NCI-H526 (cell line): ENCODE measurements around the gene CEP63.
"Not testable (repeated sequence)": the region's sequence is repeated elsewhere in the genome, so short reads cannot be mapped to it uniquely, and the experiment has no call there.

Experiments
- DNase-seq, 2 experiments: peaks; one replicate each; lab custom pipeline; 2025; lab: John Stamatoyannopoulos, UW

The CEP63 gene

DNA sequence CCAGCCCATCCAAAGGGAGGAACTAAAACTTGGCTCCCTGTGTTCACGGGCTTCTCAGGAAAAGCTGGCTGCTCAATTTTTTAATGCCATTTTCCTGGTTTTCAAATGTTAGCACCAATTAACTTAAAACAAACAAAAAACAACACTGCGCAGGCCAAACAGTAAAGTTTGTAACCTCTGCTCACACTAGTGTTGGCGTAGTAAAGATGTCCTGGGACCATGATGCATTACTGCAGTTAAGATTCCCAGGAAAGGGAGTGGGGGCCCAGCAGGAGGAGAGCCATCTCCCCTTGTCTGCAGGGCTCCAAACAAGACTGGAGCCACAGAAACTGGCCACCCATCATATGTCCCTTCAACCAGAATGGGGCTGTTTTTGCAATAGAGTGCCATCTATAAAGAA lies 91.0 kb downstream of the CEP63 start:
- no peak for DNase-seq

DNA sequence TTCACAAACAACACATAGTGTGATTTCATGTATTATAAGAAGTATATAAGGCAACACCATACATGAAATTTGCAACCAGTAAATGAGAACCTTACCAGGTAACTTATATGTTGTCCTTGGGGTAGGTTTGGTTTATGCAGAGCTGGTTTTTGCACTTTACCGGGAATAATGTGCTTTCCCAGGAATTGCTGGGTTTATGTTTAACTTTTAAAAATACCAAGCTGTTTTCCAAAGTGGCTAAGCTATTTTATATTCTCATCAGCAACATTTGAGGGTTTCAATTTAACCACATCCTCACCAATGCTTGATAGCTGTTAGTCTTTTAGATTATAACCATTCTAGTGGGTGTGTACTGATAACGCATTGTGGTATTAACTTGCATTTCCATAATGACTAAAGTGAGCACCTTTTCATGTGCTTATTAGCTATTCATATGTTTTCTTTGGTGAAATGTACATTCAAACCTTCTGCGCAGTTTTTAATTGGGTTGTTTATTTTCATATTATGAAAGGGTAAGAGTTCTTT lies 93.3 kb downstream of the CEP63 start:
- DNase-seq, result no peak

- DNase-seq, result no peak
Measured at GRCh38 chr3:134590766-134591165, 104.9 kb downstream of the CEP63 start.

- no peak for DNase-seq
Measured at GRCh38 chr3:134592806-134593205, 106.9 kb downstream of the CEP63 start.

GRCh38 chr3:134594331-134594741 lies 108.5 kb downstream of the CEP63 start:
- DNase-seq, result no peak

DNA sequence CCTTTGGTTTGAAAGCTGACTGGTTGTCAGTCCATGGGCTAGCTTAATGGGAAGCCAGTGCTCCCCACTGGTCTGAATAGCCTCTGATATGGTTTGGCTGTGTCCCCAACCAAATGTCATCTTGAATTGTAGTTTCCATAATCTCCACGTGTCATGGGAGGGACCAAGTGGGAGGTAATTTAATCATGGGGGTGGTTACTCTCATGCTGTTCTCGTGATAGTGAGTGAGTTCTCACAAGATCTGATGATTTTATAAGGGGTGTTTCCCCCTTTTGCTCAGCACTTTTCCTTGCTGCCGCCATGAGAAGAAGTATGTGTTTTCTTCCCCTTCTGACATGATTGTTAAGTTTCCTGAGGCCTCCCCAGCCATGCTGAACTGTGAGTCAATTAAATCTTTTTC lies 109.1 kb downstream of the CEP63 start:
- DNase-seq, result not testable (repeated sequence)

DNA sequence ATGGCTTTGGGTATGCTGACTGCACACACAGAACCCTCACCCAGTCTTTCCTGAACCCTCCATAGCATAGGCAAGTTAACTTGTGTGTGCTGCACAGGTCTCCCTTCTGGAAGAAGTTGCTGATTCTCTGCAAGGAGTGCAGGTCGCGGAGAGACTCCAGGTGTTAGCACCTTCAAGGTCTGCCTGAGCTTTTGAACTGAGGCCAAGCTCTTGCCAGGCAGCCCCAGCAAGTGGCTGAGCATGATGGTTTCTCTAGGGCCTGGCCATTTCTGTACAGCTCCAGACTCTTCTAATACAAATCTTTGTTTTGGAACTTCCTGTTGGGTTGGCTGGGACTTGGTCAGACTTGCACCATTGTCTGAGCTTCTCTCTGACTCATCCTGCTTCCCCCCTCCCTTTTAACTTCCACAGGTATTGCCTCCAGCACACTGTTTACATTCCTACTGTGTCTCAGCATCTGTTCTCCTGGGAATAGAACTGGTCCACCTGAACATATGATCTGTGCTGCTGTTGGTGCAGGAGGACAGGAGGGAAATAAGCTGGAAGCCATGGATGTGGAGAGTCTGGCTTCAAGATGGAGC lies 111.6 kb downstream of the CEP63 start:
- DNase-seq, result peak; percentile 37 to 51

DNA sequence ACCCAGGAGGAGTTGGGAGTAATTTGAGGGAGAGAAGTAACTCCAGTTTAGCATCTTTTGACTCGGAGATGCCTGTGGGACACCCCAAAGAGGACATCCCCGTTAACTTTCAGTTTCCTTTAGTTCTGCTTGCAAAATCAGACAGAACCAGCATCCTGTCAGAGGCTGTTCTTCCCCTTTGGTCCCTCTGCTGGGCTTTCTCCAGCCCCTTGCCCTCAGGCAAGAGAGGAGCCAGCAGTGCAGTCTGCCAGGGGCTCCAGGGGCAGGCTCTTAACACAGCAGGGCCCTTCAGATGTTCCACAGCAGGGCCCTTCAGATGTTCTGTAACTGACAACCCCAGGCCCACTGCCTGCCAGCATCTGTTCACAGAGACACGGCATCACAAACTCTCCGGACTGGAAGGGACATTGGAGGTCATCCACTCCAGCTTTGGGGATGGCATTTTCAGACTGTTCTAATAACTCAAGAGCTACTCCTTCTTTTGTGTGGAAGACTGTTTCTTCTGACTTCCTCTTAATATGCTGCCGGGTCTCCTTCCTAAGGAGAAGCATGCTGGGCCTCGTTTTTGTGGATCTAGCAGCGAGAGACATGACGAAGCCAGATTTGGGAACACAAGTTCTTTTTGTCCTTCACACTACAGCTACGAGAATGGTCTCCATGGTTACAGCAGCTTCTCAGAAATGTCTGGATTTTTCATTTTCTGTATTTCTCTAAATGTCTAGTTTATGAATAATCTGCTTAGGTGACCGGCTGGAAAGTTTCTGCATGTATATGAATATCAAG lies 113.1 kb downstream of the CEP63 start:
- no peak for DNase-seq

DNA sequence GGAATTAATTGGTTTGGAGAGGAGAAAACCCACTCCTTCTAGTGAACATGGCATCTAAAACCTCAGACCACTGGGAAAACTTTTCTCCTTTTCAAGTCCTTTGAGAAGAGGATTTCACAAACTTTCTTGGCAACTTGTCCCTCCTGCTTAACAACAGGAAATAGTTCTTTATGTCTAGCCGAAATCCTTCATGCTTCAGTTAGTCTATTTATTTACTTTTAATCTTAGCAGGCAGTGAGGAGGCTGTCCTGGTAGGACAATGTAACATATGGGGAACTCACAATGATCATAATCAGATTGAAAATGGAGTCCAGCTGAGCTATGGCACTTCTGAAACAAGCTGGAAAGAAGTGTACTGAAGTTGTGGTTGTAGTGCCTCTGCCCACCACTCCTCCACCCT lies 114.3 kb downstream of the CEP63 start:
- DNase-seq, result no peak

DNA sequence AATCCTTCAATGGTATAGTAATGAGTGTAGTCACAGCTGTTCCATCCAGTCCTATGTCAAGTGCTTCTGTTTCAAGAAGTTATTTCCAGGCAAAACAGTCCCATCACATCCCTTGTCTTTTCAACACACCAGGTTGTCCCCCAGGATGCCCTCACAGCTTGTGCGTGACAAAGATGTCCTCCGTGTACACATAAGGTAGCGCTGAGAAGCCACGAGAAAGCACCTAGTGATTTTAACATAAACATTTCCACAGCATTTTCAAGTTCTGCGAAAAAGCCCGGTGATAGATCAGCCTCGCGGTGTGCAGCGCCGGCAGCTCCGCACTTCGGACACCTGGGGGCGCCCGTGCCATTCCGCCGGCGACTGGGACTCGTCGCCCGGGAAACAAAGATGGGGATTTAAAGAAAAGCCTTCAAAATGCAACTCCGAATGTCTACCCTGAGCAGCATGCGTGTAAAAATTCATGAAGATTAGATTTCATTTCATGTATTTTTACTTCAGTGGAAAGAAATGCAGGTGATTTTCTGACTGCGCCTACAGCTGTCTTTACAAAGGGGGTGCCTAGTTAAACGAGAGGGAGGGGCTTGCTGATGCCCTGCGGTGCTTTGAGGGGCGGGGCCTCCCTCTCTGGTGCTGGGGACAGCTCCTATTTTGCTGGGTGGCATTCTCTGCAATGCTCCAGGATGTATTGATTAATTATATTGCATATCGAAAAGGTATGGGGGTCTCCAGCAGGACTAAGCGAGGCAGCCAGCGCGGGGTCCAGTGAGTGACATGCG lies 115.0 kb downstream of the CEP63 start:
- peak; percentile 44 to 74 for DNase-seq

GRCh38 chr3:134601539-134602439 lies 115.9 kb downstream of the CEP63 start:
- peak in 1 of 2 experiments; percentile 37 for DNase-seq

DNA sequence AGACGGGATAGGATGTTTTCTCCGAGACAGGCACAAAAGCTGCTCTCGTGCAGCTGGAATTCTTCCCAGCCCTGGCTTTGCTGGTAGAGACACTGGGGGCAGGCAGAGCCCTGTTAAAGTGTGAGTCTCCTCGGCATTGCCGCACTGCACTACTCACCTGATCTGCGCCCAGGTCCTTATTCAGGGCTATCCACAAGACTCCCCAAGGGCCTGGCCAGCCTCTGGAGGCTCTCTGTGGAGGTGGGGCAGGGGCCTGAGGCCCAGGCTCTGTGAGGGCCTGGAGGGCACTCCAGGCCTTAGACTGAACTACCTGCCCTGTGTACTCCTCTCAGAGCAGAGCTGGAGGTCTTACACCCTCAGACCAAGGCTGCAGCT lies 116.6 kb downstream of the CEP63 start:
- DNase-seq, result peak in 1 of 2 experiments; percentile 25

GRCh38 chr3:134603480-134603879 lies 117.6 kb downstream of the CEP63 start:
- DNase-seq, result no peak

GRCh38 chr3:134603956-134604355 lies 118.1 kb downstream of the CEP63 start:
- no peak for DNase-seq

- no peak for DNase-seq
Measured at GRCh38 chr3:134605556-134605955, 119.7 kb downstream of the CEP63 start.

DNA sequence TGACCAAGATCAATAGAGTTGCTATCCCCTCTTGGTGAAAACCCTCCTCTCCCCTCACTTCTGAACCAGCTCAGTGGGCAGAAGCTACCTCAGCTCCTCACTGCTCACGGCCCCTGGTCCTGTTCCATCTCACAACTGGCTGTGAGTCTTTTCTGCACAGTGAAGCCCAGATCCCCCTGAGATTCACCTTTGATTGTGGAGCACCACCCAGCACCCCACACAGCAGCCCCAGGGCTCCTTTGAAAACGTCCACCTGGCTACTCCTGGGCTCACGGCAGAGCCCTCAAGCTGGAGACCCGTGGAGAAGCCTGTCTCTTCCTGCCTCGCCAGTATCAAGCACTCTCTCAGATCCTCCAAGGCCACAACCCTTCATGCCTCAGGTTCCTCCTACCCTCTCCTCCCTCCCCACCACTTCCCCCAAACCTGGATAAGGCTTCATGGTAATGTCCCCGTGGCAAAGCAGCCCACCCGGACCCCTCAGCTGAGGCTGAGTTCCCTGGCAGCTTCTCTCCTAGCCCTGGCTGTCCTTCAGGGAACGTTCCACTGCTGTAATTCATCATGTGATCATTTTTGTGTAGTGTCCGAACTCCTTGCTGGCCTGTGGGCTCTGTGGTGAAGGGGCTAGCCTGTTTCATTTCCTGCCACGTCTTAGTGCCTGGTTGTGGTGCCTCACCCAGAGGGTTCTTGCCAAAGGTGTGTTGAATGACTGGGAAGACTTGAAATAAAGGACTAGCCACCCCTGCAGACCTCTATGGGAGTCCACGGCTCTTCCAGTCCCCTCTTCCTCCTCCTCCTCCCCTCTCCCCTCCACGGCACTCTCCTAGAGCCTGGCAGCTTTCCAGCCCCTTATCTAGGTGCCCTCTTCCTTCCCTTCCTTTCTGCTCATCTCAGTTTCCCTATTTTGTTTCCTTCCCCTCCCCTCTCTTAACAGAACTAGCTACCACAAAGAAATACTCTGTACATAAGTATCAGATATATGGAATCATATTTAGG lies 120.5 kb downstream of the CEP63 start:
- DNase-seq, result no peak

- no peak for DNase-seq
Measured at GRCh38 chr3:134607054-134608022, 121.5 kb downstream of the CEP63 start.

GRCh38 chr3:134608023-134608770 lies 122.3 kb downstream of the CEP63 start:
- no peak for DNase-seq
